GM19397 (cell line): Measurements from ENCODE around the gene PMM1.

Experiments used
- ATAC-seq: cut with Tn5 transposase; IDR thresholded peaks from one replicate; pipeline ENCODE4 v1.9.1; 2021; ENCODE audit warnings: mild to moderate bottlenecking, moderate library complexity; ENCODE audit not compliant: unreplicated experiment

Gene PMM1

DNA sequence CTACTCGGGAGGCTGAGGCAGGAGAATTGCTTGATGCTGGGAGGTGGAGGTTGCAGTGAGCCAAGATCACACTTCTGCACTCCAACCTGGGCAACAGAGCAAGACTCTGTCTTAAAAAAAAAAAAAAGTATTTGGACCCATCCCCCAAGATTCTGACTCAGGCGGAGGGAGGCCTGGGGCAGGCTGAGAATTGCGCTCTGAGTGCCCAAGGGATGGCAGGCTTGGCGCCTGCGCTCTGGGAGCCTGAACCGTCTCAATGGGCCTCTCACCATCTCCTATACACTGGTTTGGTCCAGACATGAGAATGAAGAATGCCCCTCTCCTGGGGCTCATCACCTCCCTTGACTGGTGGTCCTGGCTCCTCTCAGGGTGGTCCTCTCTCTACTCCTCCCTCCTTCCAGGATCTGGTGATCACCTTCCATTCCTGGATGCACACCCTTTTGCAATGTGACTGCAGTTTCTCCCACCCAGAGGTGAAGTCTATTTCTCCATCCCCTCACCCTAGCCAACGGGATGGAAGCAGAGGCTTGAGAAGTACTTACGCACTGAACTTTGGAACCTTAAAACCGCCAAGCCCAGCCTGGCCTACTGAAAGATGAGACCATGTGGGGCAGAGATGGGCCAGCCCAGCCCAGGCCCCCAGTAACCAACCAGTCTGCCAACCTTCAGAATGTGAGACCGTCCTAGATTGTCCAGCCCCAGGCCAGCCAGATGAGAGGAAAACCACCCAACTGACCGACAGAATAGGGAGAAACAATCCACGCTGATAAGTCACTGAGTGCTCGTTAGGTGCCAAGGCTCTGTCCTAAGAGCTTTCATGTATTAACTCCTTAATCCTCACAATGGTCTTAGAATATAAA lies 50.3 kb downstream of the PMM1 start:
- no peak for ATAC-seq

DNA sequence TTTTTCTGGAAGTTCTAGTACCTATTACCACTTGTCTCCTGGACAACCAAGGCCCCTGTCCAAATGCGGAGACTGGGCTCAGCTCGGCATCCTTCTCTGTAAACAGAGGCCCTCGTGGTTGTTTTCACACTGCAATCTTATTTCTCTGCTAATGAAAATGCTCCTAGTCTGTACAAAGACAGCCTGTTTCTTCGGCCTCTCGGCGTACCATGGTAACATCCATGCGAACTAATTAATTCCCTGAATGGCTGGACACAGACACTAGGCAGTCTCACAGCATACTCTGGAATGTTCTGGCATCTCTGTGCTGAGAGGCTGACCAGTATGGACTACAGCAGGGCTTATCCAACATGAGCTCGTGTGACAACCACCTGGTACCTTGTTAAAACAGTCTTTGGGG lies 51.1 kb downstream of the PMM1 start:
- no peak for ATAC-seq

DNA sequence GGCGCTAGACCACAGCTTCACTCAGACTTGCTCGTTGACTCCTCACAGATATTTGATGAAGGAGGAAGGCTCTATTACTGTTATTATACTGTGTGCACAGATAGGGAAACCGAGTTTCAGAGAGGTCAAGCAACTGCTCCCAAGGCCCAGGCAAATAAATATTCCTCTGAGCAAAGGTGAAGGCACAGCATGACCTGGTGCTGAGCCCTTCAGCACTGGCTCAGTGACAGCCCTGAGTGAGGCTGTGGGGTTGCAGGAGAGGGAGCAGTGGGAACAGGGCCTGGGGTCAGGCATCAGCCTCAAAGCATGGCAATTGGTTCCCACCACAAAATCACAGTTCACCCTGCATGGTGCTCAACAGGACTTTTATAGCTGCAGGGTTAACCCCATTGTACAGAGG lies 52.4 kb downstream of the PMM1 start:
- ATAC-seq = no peak

DNA sequence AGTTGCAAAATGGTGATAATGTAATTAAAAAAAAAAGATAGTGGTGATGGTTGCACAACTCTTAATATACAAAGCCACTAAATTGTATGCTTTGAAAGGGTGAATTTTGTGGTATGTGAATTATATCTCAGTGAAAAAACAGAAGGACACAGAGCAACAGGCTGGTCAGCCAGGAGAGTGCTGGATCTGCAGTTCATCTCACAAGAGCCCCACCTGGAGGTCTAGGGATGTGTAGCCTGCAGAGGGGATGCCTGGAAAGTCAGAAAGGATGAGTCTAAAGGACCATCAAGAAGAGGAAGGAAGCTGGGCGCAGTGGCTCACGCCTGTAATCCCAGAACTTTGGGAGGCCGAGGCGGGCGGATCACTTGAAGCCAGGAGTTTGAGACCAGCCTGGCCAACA lies 54.4 kb downstream of the PMM1 start:
- no peak for ATAC-seq

DNA sequence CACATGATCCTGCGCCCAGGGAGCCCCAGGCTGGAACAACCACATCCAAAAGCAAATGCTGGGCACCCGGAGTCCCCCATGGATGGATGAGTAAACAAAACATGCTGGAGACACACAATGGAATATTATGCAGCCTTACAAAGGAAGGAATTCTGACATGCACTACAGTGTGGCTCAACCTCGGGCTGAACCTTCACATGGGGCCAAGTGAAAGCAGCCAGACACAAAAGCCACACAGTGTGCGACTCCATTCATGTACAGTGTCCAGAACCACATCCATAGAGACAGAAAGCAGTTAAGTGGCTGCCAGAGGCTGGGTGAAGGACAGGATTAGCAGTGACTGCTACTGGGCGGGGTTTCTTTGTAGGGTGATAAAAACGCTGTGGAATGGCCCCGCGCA lies 55.4 kb downstream of the PMM1 start:
- no peak for ATAC-seq

DNA sequence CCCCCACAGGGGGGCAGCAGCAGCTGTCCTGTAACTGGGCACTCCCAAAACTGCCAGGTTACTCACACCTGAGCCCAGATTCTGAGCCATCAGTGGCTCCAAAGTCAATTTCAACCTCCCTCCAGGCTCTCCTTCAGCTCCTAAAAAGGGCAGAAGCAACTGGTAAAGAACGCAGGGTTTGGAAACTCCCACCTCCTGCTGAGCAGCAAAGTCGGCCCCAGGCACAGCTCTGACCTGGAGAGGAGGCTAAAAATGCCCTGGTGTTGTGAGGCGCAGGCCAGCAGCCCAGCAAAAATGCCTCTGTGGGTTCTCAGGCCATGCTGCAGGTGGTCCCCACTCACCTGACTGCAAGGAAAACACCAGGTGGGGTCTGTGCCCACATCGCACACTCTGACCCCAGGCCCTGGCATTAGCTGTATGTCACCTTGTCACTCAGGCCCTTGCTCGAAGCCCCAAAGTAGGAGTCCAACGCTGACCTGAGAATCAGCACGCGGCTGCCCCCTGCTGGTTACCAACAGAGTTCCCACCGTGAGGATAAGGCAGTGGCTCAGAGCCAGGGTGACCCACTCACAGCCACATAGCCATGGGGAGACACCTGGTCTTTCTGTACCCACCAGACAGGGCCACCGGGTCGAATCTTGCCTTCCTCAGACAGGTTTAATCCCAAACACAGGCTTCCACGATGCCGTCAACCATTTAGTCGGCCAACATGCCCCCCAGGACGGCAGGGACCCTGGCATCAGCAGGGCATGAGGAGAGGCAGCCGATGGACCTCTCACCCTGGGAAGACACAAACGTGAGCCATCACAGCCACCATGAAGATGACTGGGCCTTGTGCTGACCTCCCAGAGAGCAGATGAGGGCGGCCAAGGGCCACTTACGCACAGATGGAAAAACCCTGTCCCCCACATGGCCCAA lies 56.5 kb downstream of the PMM1 start:
- no peak for ATAC-seq

DNA sequence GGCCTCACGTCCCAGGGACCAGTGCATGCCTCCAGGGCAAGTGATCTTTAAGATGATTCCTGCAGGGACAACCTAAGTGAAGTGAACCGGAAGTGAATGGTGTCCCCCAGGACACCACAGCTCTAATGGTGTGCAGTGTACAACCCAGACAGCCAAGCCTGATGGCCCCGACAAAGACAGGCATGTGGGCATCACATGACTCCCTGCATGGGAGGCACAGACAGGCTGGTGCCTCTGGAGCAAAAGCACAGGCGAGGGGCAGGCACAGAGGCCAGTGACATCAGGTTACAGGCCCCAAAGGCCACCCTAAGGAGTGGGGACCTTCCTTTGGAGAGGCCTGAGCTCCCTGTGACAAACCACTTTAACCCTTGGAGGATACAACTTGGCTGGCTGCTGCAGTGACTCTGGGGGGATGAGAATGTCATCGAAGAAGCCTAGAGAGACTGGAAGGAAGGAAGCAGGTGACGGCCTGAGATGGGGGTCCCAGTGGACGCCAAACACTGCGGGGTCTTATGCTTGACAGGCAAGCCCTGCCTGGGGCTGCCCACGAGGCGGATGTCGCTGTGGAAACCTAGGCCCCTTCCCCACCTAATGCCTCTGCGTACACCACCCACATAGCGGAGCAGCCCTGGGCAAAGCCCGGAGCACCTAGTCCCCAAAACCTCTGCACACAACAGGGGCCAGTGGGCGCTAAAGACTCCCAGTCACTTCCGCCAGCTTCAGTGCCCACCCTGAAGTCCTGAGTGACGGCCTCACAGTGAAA lies 57.7 kb downstream of the PMM1 start:
- no peak for ATAC-seq

DNA sequence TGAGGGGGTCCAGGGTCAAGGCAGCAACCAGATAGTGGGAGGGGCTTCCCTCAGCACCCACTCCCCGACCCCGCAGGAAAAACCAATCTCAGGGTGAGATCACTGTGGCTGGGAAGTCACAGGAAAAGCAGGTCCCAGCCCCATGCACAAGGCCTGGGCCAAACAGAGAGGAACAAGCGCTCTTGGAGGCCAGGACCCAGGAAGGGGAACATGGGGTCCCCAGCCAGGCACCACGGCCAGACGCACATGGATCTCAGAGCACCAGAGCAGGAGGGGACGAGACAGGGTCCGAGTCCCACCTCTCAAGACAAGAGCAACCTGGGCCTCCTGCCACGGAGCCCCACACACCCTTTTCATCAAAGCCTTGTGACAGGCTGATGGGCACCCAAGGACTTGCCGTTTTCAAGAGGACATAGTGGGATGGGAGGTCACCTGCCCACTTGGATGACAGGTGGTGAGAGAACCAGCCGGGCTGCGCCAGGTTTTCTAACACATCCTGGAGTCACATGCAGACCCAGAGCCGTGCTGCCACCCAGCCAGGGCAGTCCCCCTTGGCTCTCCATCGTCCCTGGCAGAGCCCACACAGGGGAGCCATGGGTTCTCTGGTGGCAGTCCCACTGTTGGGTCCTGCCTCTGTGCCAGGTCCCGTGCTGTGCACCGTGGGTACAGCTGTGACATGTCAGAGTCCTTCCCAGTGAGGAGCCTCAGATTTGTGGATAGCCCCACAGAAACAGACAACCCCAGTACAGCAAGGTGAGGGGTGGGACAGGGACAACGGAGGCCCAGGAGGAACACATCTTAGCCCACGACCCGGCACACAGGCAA lies 58.5 kb downstream of the PMM1 start:
- no peak for ATAC-seq

DNA sequence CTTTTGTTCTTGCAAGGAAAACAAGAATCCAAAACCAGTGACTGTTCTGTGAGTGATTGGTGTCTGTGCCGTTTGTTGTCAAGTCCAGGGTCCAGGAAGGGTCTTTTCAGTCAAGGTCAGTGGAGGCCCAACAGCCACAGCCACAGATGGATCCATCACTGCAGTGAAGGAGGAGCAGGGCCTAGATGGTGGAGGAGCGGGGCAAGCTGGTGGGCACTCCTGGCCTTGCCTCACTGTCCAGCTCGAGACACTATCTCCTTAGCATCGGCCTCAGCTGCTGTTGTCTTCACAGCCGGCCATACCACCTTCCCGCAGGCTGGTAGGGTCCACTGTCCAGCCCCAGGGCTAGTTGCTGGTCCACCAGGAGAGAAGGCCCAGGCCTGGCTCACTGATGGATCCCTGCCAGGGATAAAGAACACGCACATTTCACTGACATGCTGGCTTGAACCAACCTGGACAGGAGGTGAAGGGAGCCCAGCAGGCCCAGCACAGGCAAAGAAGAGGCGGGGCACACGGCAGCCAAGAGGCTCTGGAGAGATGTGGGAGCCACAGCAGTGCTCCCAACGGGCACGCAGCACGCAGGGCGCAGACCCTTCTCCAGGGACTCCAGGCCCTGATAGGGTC lies 60.6 kb downstream of the PMM1 start:
- ATAC-seq = no peak

DNA sequence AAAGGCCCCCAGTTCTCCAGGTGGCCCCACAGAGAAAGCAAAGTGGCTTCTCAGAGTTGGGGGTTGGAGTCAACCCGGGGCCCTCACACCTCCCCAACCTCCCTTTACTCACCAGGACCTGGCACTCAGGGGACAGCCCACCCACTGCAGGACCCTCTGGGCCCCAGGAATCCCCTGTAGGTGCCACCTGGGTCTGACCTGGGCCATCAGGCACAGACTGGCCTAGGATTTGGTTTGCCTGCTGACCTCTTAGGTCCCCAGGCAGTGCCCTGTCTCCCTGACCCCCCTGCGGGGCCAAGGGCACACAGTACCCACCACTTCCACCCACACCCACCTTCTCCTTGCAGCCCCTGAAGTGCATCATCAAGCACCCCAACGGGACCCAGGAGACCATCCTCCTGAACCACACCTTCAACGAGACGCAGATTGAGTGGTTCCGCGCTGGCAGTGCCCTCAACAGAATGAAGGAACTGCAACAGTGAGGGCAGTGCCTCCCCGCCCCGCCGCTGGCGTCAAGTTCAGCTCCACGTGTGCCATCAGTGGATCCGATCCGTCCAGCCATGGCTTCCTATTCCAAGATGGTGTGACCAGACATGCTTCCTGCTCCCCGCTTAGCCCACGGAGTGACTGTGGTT lies 61.4 kb downstream of the PMM1 start:
- ATAC-seq = no peak
